Neutrophil (primary cell): ENCODE measurements around the gene DMWD.

Source experiments
- H3K27ac ChIP-seq: fragments of 200-600 bp; sonication (generic); 2 replicates; pipeline ENCODE4 v1.5.1; 2016; ENCODE audit warnings: mild to moderate bottlenecking, moderate library complexity
- H3K27me3 ChIP-seq: fragments of 200-600 bp; sonication (generic); 2 replicates; pipeline ENCODE4 v1.6.0; 2016; ENCODE audit warnings: mild to moderate bottlenecking
- H3K36me3 ChIP-seq: fragments of 200-600 bp; sonication (generic); 2 replicates; pipeline ENCODE4 v1.5.1; 2017
- H3K4me1 ChIP-seq, 2 experiments: fragments of 200-600 bp in 1 of 2; sonication (generic) in 1 of 2; 1 replicate in 1 of 2; 2 replicates in 1 of 2; pipeline versions ENCODE4 v1.5.1 to v1.6.1; 2013 to 2016; ENCODE audit warnings: low read depth in 1 of 2, low read length in 1 of 2, mild to moderate bottlenecking in 1 of 2, moderate library complexity in 1 of 2; ENCODE audit not compliant: control insufficient read depth in 1 of 2, insufficient read depth in 1 of 2
- H3K4me3 ChIP-seq, 2 experiments: fragments of 200-600 bp in 1 of 2; sonication (generic) in 1 of 2; 1 replicate in 1 of 2; 2 replicates in 1 of 2; pipeline ENCODE4 v1.5.1; 2013 to 2016; ENCODE audit warnings: low read depth in 1 of 2, low read length in 1 of 2, mild to moderate bottlenecking in 1 of 2, moderate library complexity in 1 of 2
- H3K9me3 ChIP-seq: fragments of 200-600 bp; sonication (generic); 2 replicates; pipeline ENCODE4 v1.5.1; 2016
- CTCF ChIP-seq: fragments of 200-600 bp; sonication (generic); IDR thresholded peaks from 2 replicates; pipeline ENCODE4 v1.5.1; 2016; ENCODE audit warnings: antibody characterized with exemption

Gene DMWD

GRCh38 chr19:45816236-45817009 lies 23.8 kb upstream of the DMWD start:
- peaks cover 51% of the 10 kb centered on the region for H3K27me3 ChIP-seq
- no peaks in the 10 kb centered on the region for H3K9me3 ChIP-seq
- no peak overlapping the region for H3K27ac ChIP-seq
- H3K36me3 ChIP-seq = peaks cover 31% of the 10 kb centered on the region
- TF ChIP-seq CTCF = no peak
- peaks cover 0 to 4% of the 10 kb centered on the region in 2 experiments for H3K4me1 ChIP-seq
- no peak overlapping the region for H3K4me3 ChIP-seq

GRCh38 chr19:45815481-45816216 lies 23.0 kb upstream of the DMWD start:
- Histone ChIP-seq H3K27ac (no peak overlapping the region), H3K4me1 (peaks cover 0 to 4% of the 10 kb centered on the region in 2 experiments), H3K36me3 (peaks cover 23% of the 10 kb centered on the region), H3K27me3 (peaks cover 59% of the 10 kb centered on the region), H3K4me3 (no peak overlapping the region), H3K9me3 (no peaks in the 10 kb centered on the region)
- no peak for TF ChIP-seq CTCF

GRCh38 chr19:45814851-45815480 lies 22.3 kb upstream of the DMWD start, which contains the start of gene RSPH6A:
TSS of gene RSPH6A (minus strand) at chr19:45815308. CDS start at chr19:45815176, 132 bp downstream.
- Histone ChIP-seq H3K27me3 (peaks cover 66% of the 10 kb centered on the region), H3K27ac (no peak within 1 kb of the TSS), H3K36me3 (peaks cover 16% of the 10 kb centered on the region), H3K4me3 (no peak within 1 kb of the TSS), H3K9me3 (no peaks in the 10 kb centered on the region), H3K4me1 (peaks cover 0 to 4% of the 10 kb centered on the region in 2 experiments)
- no peak for TF ChIP-seq CTCF

GRCh38 chr19:45814166-45814780 lies 21.6 kb upstream of the DMWD start:
- Histone ChIP-seq H3K36me3 (peaks cover 9% of the 10 kb centered on the region), H3K9me3 (no peaks in the 10 kb centered on the region), H3K27me3 (peaks cover 73% of the 10 kb centered on the region), H3K4me1 (peaks cover 0 to 4% of the 10 kb centered on the region in 2 experiments), H3K4me3 (no peak overlapping the region), H3K27ac (no peak overlapping the region)
- TF ChIP-seq CTCF = no peak

- no peak for TF ChIP-seq CTCF
- H3K27me3 ChIP-seq = peaks cover 91% of the 10 kb centered on the region
- peaks cover 0 to 4% of the 10 kb centered on the region in 2 experiments for H3K4me1 ChIP-seq
- H3K27ac ChIP-seq = no peak overlapping the region
- H3K9me3 ChIP-seq = no peaks in the 10 kb centered on the region
- H3K36me3 ChIP-seq = no peaks in the 10 kb centered on the region
- no peak overlapping the region for H3K4me3 ChIP-seq
These were observed 19.7 kb upstream of the DMWD start for GRCh38 chr19:45812297-45812696.
